Right atrium auricular region (tissue), 2 donors: ENCODE data around the gene GPR107. TPM values are rescaled to one million over a fixed set of nuclear protein-coding genes. Genes with fewer than 3 reads are reported as not detected.
A peak's percentile ranks its signal among the peaks of the same experiment; 100 is the strongest.

Experiments used
- DNase-seq: peaks from one replicate; pipeline ENCODE4 v3.0.0-alpha.2; 2019; ENCODE audit warnings: low spot score
- H3K27ac ChIP-seq, 2 donors: fragments of 200-600 bp; sonication (generic); 1 replicate in 1 of 2; 2 replicates in 1 of 2; pipeline ENCODE4 v1.5.1; 2016 to 2019
- H3K27me3 ChIP-seq, 2 donors: fragments of 200-600 bp; sonication (generic); one replicate each; pipeline versions ENCODE4 v1.5.1 to v1.6.0; 2017 to 2019
- H3K36me3 ChIP-seq: fragments of 200-600 bp; sonication (generic); one replicate; pipeline ENCODE4 v1.5.1; 2016
- H3K4me1 ChIP-seq, 2 donors: fragments of 200-600 bp; sonication (generic); one replicate each; pipeline versions ENCODE4 v1.5.1 to v1.6.0; 2017 to 2019
- H3K4me3 ChIP-seq, 2 donors: fragments of 200-600 bp; sonication (generic); 1 replicate in 1 of 2; 2 replicates in 1 of 2; pipeline ENCODE4 v1.5.1; 2017 to 2019; ENCODE audit warnings: mild to moderate bottlenecking in 1 of 2, moderate library complexity in 1 of 2
- H3K9me3 ChIP-seq, 2 donors: fragments of 200-600 bp; sonication (generic); one replicate each; pipeline ENCODE4 v1.5.1; 2019
- total RNA-seq, 2 donors: library from RNA; depleted of rRNA; stranded (reverse); fragments of >200 nt; gene quantifications; one replicate each; pipeline ENCODE4 v1.1.0, GENCODE V29; 2016
- TF ChIP-seq, protein P1 (sequence below), 2 donors: fragments of 200-600 bp; sonication (generic); IDR thresholded peaks; one replicate each; pipeline ENCODE4 v1.5.1; 2019; ENCODE audit warnings: antibody characterized with exemption in 2 of 2

The GPR107 gene
- total RNA-seq, 2 donors from 2014 or later: 16.2 to 16.9 TPM

DNA sequence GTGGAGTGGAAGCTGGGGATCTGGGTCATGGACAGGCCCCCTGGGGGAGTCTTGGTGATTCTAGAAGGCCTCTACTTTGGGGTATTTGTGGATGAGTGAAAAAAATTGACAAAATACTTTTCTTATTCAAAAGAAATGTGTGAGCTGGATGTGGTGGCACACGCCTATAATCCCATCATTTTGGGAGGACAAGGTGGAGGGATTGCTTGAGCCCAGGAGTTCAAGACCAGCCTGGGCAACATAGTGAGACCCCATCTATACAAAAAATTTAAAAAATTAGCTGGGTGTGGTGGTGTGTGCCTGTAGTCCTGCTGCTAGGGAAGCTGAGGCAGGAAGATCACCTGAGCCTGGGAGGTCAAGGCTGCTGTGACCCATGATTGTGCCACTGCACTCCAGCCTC lies 111.9 kb downstream of the GPR107 start:
- TF ChIP-seq, protein P1, sequence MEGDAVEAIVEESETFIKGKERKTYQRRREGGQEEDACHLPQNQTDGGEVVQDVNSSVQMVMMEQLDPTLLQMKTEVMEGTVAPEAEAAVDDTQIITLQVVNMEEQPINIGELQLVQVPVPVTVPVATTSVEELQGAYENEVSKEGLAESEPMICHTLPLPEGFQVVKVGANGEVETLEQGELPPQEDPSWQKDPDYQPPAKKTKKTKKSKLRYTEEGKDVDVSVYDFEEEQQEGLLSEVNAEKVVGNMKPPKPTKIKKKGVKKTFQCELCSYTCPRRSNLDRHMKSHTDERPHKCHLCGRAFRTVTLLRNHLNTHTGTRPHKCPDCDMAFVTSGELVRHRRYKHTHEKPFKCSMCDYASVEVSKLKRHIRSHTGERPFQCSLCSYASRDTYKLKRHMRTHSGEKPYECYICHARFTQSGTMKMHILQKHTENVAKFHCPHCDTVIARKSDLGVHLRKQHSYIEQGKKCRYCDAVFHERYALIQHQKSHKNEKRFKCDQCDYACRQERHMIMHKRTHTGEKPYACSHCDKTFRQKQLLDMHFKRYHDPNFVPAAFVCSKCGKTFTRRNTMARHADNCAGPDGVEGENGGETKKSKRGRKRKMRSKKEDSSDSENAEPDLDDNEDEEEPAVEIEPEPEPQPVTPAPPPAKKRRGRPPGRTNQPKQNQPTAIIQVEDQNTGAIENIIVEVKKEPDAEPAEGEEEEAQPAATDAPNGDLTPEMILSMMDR (IDR thresholded peaks at IDR 0.05): no peak
- Histone ChIP-seq H3K4me3 (no peak overlapping the region), H3K27me3 (no peaks in the 10 kb centered on the region), H3K4me1 (no peaks in the 10 kb centered on the region), H3K27ac (no peak overlapping the region), H3K36me3 (no peaks in the 10 kb centered on the region), H3K9me3 (no peaks in the 10 kb centered on the region)
- DNase-seq: no peak

DNA sequence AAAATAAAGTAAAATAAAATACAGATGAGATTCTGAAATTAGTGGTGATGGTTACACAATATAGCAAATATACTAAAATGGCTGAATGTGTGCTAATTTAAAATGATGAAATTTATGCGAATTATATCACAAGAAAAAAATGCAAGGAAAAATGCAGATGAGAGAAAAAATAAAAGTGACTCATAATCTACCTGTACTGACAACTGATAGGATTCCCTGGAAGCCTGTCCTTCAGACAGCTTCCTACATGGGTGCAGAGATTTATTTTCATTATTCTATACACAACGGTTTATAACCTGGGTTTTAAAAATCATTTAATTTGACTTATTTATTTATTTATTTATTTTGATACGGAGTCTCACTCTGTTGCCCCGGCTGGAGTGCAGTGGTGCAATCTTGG lies 112.7 kb downstream of the GPR107 start:
- no peaks in the 10 kb centered on the region for H3K4me1 ChIP-seq
- DNase-seq: no peak
- H3K27me3 ChIP-seq: no peaks in the 10 kb centered on the region
- no peak overlapping the region for H3K27ac ChIP-seq
- H3K4me3 ChIP-seq: no peak overlapping the region
- TF ChIP-seq, protein P1 (IDR thresholded peaks at IDR 0.05): no peak
- no peaks in the 10 kb centered on the region for H3K9me3 ChIP-seq
- H3K36me3 ChIP-seq: no peaks in the 10 kb centered on the region

DNA sequence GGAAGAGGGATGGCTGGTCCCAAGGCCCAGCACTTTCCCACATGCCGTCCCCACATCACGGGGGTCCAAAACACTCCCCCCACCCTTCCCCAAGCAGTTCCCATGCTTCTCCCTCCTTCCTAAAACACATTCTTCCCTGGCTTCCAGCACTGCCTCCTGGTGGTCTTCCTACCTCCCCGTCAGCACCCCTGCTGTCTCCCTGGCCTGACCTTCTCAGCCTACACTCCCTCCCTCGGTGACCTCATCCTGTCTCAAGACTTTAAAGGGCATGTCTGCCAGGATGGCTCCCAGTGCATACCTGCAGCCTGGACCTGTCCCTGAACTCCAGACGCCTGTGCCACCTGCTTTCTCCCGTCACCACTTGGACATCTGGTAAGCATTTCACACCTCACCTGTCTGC lies 114.2 kb downstream of the GPR107 start:
- no peak overlapping the region for H3K4me3 ChIP-seq
- no peaks in the 10 kb centered on the region for H3K36me3 ChIP-seq
- TF ChIP-seq, protein P1 (IDR thresholded peaks at IDR 0.05): no peak
- no peaks in the 10 kb centered on the region for H3K27me3 ChIP-seq
- H3K4me1 ChIP-seq: peaks cover 0 to 8% of the 10 kb centered on the region in 2 donors
- no peaks in the 10 kb centered on the region for H3K9me3 ChIP-seq
- DNase-seq: no peak
- no peak overlapping the region for H3K27ac ChIP-seq

DNA sequence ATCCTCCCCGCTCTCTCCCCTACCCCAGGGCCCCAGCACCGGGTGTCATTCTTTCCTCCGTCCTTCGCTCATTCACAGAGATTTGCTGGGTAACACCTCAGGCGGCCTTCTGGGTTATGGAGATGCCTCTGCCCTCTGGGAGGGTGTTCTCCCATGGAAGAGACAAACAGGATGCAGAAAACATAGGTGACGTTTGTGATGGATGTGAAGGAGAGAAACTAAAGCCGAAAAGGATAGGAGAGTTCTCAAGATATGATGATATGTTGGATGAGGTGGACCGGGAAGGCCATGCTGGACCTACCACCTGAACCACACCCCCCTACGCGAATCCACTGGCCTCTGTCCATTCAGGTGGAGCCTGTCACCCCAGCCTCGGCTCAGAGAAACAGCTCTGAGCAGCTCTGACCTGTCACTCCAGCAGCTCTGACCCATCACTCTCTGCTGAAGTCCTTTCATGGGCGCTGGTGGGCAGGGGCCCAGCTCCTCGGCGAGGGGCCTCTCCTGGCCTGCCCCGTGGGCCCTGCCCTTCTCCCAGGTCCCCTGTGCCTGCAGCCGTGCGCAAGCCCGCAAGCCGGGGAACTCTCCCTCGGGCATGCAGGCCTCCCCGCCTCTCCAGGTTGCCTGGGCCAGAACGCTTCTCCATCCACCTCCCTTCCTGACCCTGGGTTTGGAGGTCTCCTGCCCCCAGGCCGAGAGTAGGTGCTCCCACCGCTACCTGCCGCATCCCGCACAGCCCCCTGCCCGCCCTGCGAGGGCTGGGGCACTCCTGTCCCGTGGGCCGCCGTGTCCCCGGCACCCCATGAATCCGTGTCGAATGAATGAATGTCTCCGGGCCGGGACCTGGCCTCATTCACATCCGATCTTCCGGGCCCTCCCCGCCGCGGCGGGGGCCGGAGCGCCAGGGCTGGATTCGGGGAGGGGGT lies 117.8 kb downstream of the GPR107 start:
- Histone ChIP-seq H3K9me3 (no peaks in the 10 kb centered on the region), H3K27me3 (no peaks in the 10 kb centered on the region)
- DNase-seq: no peak

DNA sequence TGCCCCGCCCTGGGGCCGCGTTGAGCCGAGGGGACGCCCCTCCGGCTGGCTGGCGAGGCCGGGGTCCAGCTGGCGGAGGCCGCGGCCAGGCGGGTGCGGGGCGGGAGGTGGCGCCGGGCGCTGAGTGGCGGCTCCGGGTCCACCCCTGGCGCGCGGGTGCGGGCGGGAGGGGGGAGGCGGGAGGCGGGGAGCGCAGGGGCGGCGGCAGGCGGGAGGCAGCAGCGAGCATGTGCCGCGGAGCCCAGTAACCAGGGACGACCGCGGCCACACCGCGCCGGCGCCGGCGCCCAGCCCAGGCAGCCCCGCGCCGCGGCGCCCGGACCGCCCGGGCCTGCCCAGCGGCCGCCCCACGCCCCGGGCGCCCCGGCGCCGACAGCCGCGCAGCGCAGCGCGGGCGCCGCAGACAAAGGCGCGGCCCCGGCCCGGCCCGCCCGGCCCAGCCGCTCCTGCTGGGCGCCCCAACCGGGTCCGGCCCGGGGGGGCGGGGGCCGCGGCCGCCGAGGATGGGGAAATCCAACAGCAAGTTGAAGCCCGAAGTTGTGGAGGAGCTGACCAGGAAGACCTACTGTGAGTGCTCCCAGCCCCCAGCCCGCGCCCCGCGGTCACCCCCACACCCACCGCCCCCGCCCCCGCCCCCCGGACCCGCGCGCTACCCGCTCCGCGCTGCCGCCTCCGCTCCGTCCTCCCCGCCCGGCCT lies 118.6 kb downstream of the GPR107 start, which contains the start of gene NCS1:
Gene NCS1 (plus strand): TSS at position 244 of the 697 bp plus-strand sequence. CDS start 260 bp downstream, at position 504.
- H3K4me1 ChIP-seq: peaks cover 0 to 22% of the 10 kb centered on the region in 2 donors
- H3K27ac ChIP-seq: peak within 1 kb of the TSS; percentile 41 to 59
- no peaks in the 10 kb centered on the region for H3K27me3 ChIP-seq
- TF ChIP-seq, protein P1 (IDR thresholded peaks at IDR 0.05): no peak
- no peaks in the 10 kb centered on the region for H3K36me3 ChIP-seq
- H3K4me3 ChIP-seq: peak within 1 kb of the TSS; percentile 54 to 68
- no peaks in the 10 kb centered on the region for H3K9me3 ChIP-seq
- DNase-seq: peak; percentile 66

More for the DNA sequence above, 117.8 kb downstream of the GPR107 start:
- Histone ChIP-seq H3K4me3 (peak overlapping the region; percentile 35 to 54), H3K27ac (no peak overlapping the region), H3K4me1 (peaks cover 0 to 22% of the 10 kb centered on the region in 2 donors), H3K36me3 (no peaks in the 10 kb centered on the region)
- TF ChIP-seq, protein P1 (IDR thresholded peaks at IDR 0.05): no peak
